ENCODE results near the gene SESN2.
"Not testable (repeated sequence)": the region's sequence is repeated elsewhere in the genome, so short reads cannot be mapped to it uniquely, and the experiment has no call there.

Gene SESN2

GRCh38 chr1:28291711-28292110 lies 32.4 kb downstream of the SESN2 start:
- DNase-seq = no peak

- no peak for DNase-seq
Observed at GRCh38 chr1:28295936-28296335, 36.6 kb downstream of the SESN2 start.

- DNase-seq = no peak
Observed at GRCh38 chr1:28296401-28297261, 37.3 kb downstream of the SESN2 start.

GRCh38 chr1:28297826-28298225 lies 38.5 kb downstream of the SESN2 start:
- DNase-seq = no peak

GRCh38 chr1:28298438-28298837 lies 39.1 kb downstream of the SESN2 start:
- no peak for DNase-seq

GRCh38 chr1:28301368-28302174 lies 42.3 kb downstream of the SESN2 start:
- DNase-seq = no peak

GRCh38 chr1:28302247-28302646 lies 42.9 kb downstream of the SESN2 start:
- no peak for DNase-seq

GRCh38 chr1:28306301-28306949 lies 47.1 kb downstream of the SESN2 start:
- DNase-seq = no peak

GRCh38 chr1:28308750-28309149 lies 49.4 kb downstream of the SESN2 start:
- DNase-seq = no peak

- no peak for DNase-seq
Observed at GRCh38 chr1:28309702-28310101, 50.4 kb downstream of the SESN2 start.

GRCh38 chr1:28313702-28314546 lies 54.6 kb downstream of the SESN2 start:
- no peak for DNase-seq

- no peak for DNase-seq
Observed at GRCh38 chr1:28314547-28314941, 55.2 kb downstream of the SESN2 start.

- no peak for DNase-seq
Observed at GRCh38 chr1:28317014-28317413, 57.7 kb downstream of the SESN2 start.

- no peak for DNase-seq
Observed at GRCh38 chr1:28322194-28322593, 62.9 kb downstream of the SESN2 start.

- DNase-seq = no peak
Observed at GRCh38 chr1:28323720-28324119, 64.4 kb downstream of the SESN2 start.

- DNase-seq = no peak
Observed at GRCh38 chr1:28326515-28326914, 67.2 kb downstream of the SESN2 start.

- no peak for DNase-seq
Observed at GRCh38 chr1:28326984-28327383, 67.7 kb downstream of the SESN2 start.

- not testable (repeated sequence) for DNase-seq
Observed at GRCh38 chr1:28327431-28327830, 68.1 kb downstream of the SESN2 start.

- DNase-seq = no peak
Observed at GRCh38 chr1:28328228-28328648, 68.9 kb downstream of the SESN2 start.

GRCh38 chr1:28329395-28330153 lies 70.3 kb downstream of the SESN2 start:
- DNase-seq = no peak
